Stomach (tissue), 9 donors: Measurements from ENCODE around the gene RWDD4. TPM values are rescaled to one million over a fixed set of nuclear protein-coding genes. Genes with fewer than 3 reads are reported as not detected.

Experiments used
- DNase-seq, 2 donors: peaks; one replicate each; pipeline versions ENCODE4 v3.0.0 to v3.0.0-alpha.2; 2013 to 2019
- H3K27ac ChIP-seq, 5 donors: fragments of 200-600 bp in 4 of 5; sonication (generic) in 4 of 5; one replicate each; pipeline ENCODE4 v1.5.1; 2013 to 2019; ENCODE audit warnings: mild to moderate bottlenecking in 1 of 5, moderate library complexity in 1 of 5
- H3K27me3 ChIP-seq, 3 donors: fragments of 200-600 bp; sonication (generic); one replicate each; pipeline ENCODE4 v1.5.1; 2017 to 2019; ENCODE audit warnings: mixed run types in 1 of 3
- H3K36me3 ChIP-seq, 4 donors: fragments of 200-600 bp; sonication (generic); 1 replicate in 3 of 4; 2 replicates in 1 of 4; pipeline ENCODE4 v1.5.1; 2016 to 2019
- H3K4me1 ChIP-seq, 4 donors: fragments of 200-600 bp; sonication (generic); one replicate each; pipeline ENCODE4 v1.5.1; 2016 to 2019
- H3K4me3 ChIP-seq, 4 donors: fragments of 200-600 bp; sonication (generic) in 3 of 4; one replicate each; pipeline ENCODE4 v1.5.1; 2016 to 2019; ENCODE audit warnings: mild to moderate bottlenecking in 1 of 4
- H3K9me3 ChIP-seq, 4 donors: fragments of 200-600 bp; sonication (generic); one replicate each; pipeline ENCODE4 v1.5.1; 2016 to 2019
- CTCF ChIP-seq, 7 experiments: fragments of 450-650 bp in 4 of 7; fragments of 200-600 bp in 3 of 7; sonication (generic) in 3 of 7; IDR thresholded peaks; one replicate each; pipeline ENCODE4 v1.5.1; 2016 to 2019; ENCODE audit warnings: antibody characterized with exemption in 7 of 7, control low read depth in 2 of 7, mild to moderate bottlenecking in 1 of 7
- EP300 ChIP-seq: sonication (generic); formaldehyde crosslinking; IDR thresholded peaks from one replicate; pipeline ENCODE4 v1.6.1; 2017; ENCODE audit warnings: antibody characterized with exemption
- POLR2A ChIP-seq, 4 donors: fragments of 450-650 bp; IDR thresholded peaks; one replicate each; pipeline ENCODE4 v1.6.1; 2016; ENCODE audit warnings: antibody characterized with exemption in 4 of 4, control low read depth in 2 of 4, mild to moderate bottlenecking in 1 of 4, moderate library complexity in 1 of 4
- POLR2AphosphoS5 ChIP-seq, 3 donors: sonication (generic); formaldehyde crosslinking; IDR thresholded peaks; one replicate each; pipeline ENCODE4 v1.6.1; 2016; ENCODE audit warnings: antibody characterized with exemption in 3 of 3
- WGBS, 5 donors: extraction: QIAGEN DNeasy Blood & Tissue Kit in 3 of 5; methylation state at CpG; one replicate each; pipeline versions ENCODE4 v1.1.5 to v1.1.7; 2013 to 2018; 5-methylcytosine and 5-hydroxymethylcytosine counted together
- intact Hi-C: fragments of 100-400 bp; cut with DNase I; formaldehyde crosslinking; loops from one replicate; pipeline ENCODE4 v1.15.1; 2023; ENCODE audit warnings: low total_unique reads
- polyA plus RNA-seq, 3 donors: library from polyadenylated mRNA; stranded (reverse); fragments of 200-250 nt; gene quantifications; one replicate each; pipeline ENCODE4 v1.2.3, GENCODE V29; 2013
- total RNA-seq, 5 donors: library from RNA; depleted of rRNA; stranded (reverse); fragments of >200 nt; gene quantifications; one replicate each; pipeline versions ENCODE4 v1.1.0 to v1.2.3, GENCODE V29; 2014 to 2016
- donor health status: healthy with polysubstance abuse.
- donor health status: Bipolar disorder and iron deficiency.
- donor health status: healthy.

RWDD4 gene
- total and polyA plus RNA-seq, 8 donors, result 3.8 to 36.4 (median 12.9) TPM

- Histone ChIP-seq H3K4me3 (no peak overlapping the region), H3K4me1 (peaks cover 5 to 18% (median 13%) of the 10 kb centered on the region in 4 donors), H3K27me3 (no peaks in the 10 kb centered on the region), H3K27ac (no peak overlapping the region), H3K9me3 (no peaks in the 10 kb centered on the region), H3K36me3 (no peaks in the 10 kb centered on the region)
- DNase-seq, result no peak
- intact Hi-C loops, result no loop called here
- 67 to 90% (median 81%) methylated on average over 1 of the region's 1 CpG for WGBS, 5 donors
- TF ChIP-seq EP300 (no peak), POLR2AphosphoS5 (IDR thresholded peaks at IDR 0.05) (no peak), CTCF (IDR thresholded peaks at IDR 0.05) (no peak), POLR2A (IDR thresholded peaks at IDR 0.05) (no peak)
Observed at GRCh38 chr4:183621875-183622274, 37.1 kb downstream of the RWDD4 start.

- TF ChIP-seq POLR2A (IDR thresholded peaks at IDR 0.05) (no peak), CTCF (IDR thresholded peaks at IDR 0.05) (no peak), EP300 (no peak), POLR2AphosphoS5 (IDR thresholded peaks at IDR 0.05) (no peak)
- Histone ChIP-seq H3K4me1 (peaks cover 5 to 18% (median 13%) of the 10 kb centered on the region in 4 donors), H3K4me3 (no peak overlapping the region), H3K27me3 (no peaks in the 10 kb centered on the region), H3K27ac (no peak overlapping the region), H3K36me3 (no peaks in the 10 kb centered on the region), H3K9me3 (no peaks in the 10 kb centered on the region)
- intact Hi-C loops, result no loop called here
- no peak for DNase-seq
- 66 to 85% (median 81%) methylated on average over 2 of the region's 2 CpGs for WGBS, 5 donors
Observed at GRCh38 chr4:183620421-183620820, 38.6 kb downstream of the RWDD4 start.

GRCh38 chr4:183618681-183619080, 40.3 kb downstream of the RWDD4 start:
- Histone ChIP-seq H3K27ac (peak overlapping the region in 4 of 5 donors; percentile 20 to 51 (median 38)), H3K36me3 (no peaks in the 10 kb centered on the region), H3K27me3 (no peaks in the 10 kb centered on the region), H3K4me3 (no peak overlapping the region), H3K4me1 (peaks cover 5 to 18% (median 13%) of the 10 kb centered on the region in 4 donors), H3K9me3 (no peaks in the 10 kb centered on the region)
- DNase-seq, result peak in 1 of 2 donors; percentile 46
- TF ChIP-seq CTCF (IDR thresholded peaks at IDR 0.05) (no peak), EP300 (no peak), POLR2AphosphoS5 (IDR thresholded peaks at IDR 0.05) (no peak), POLR2A (IDR thresholded peaks at IDR 0.05) (no peak)
- intact Hi-C loops, result no loop called here
- whole genome bisulfite sequencing, 5 donors, result 34 to 59% (median 41%) methylated on average over 4 of the region's 4 CpGs

- 92 to 100% (median 98%) methylated on average over 2 of the region's 2 CpGs for WGBS, 5 donors
- no peak for TF ChIP-seq EP300
- TF ChIP-seq CTCF (IDR thresholded peaks at IDR 0.05), result no peak
- TF ChIP-seq POLR2AphosphoS5 (IDR thresholded peaks at IDR 0.05), result no peak
- no peak for TF ChIP-seq POLR2A (IDR thresholded peaks at IDR 0.05)
- peaks cover 5 to 18% (median 13%) of the 10 kb centered on the region in 4 donors for H3K4me1 ChIP-seq
- H3K36me3 ChIP-seq, result no peaks in the 10 kb centered on the region
- intact Hi-C loops, result no loop called here
- H3K9me3 ChIP-seq, result no peaks in the 10 kb centered on the region
- no peak overlapping the region for H3K27ac ChIP-seq
- no peak for DNase-seq
- no peaks in the 10 kb centered on the region for H3K27me3 ChIP-seq
- no peak overlapping the region for H3K4me3 ChIP-seq
Observed at GRCh38 chr4:183617075-183617474, 41.9 kb downstream of the RWDD4 start.
